Omental fat pad (tissue), 4 donors: ENCODE measurements around the gene ARHGAP45. TPM values are rescaled to one million over a fixed set of nuclear protein-coding genes. Genes with fewer than 3 reads are reported as not detected.
"Not testable (repeated sequence)": the region's sequence is repeated elsewhere in the genome, so short reads cannot be mapped to it uniquely, and the experiment has no call there.

Experiments used
- ATAC-seq: fragments of 150-250 bp; one replicate; pipeline ENCODE4 v1.9.1; 2016; ENCODE audit warnings: mild to moderate bottlenecking, moderate library complexity; ENCODE audit not compliant: low FRiP score
- DNase-seq: peaks from one replicate; pipeline ENCODE4 v3.0.0-alpha.2; 2019; ENCODE audit warnings: low spot score
- total RNA-seq, 4 donors: library from RNA; depleted of rRNA; stranded (reverse); fragments of >200 nt; gene quantifications; one replicate each; pipeline ENCODE4 v1.1.0, GENCODE V29; 2016
- TF ChIP-seq, protein P1 (sequence below), 3 donors: fragments of 450-650 bp; IDR thresholded peaks; one replicate each; pipeline ENCODE4 v1.5.1; 2016 to 2017; ENCODE audit warnings: antibody characterized with exemption in 3 of 3, mild to moderate bottlenecking in 3 of 3, moderate library complexity in 2 of 3

The ARHGAP45 gene
- total RNA-seq, 4 donors from 2014 or later: 21.4 to 97.6 (median 36.3) TPM

DNA sequence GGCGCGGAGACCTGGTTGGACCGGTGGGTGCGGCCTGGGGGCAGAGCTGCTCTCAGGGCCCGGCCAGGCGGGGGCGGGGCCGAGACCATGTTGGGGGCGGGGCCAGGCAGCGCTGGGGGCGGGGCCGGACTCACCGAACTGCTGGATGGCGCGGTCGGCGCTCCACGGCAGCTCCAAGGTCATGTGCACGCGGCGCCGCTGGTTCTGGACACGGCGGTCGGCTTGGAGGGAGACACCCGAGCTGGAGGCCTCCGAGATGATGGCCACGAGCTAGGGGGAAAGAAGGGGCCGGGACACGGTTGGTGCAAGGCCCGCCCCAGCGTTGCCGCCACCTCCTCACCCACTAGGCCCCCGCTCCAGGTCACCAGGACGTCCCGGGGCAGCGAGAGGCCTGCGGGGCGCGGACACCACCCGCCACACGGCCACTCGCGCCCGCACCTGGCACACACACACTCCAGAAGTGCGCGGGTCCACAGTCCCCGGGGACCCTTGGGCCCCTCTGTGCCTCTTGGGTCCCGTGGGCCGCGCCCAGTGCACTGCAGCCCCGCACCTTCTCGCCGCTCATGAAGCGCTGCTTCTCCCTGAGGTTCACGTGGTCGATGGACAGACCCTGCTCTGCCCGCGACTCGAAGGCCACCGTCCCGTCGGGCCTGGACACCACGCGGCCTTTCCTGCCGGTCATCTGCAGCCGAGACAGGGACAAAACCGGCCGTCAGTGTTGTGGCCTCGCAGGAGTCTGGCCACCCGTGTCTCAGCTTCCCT is 45.5 kb downstream of the ARHGAP45 start:
- TF ChIP-seq, protein P1, sequence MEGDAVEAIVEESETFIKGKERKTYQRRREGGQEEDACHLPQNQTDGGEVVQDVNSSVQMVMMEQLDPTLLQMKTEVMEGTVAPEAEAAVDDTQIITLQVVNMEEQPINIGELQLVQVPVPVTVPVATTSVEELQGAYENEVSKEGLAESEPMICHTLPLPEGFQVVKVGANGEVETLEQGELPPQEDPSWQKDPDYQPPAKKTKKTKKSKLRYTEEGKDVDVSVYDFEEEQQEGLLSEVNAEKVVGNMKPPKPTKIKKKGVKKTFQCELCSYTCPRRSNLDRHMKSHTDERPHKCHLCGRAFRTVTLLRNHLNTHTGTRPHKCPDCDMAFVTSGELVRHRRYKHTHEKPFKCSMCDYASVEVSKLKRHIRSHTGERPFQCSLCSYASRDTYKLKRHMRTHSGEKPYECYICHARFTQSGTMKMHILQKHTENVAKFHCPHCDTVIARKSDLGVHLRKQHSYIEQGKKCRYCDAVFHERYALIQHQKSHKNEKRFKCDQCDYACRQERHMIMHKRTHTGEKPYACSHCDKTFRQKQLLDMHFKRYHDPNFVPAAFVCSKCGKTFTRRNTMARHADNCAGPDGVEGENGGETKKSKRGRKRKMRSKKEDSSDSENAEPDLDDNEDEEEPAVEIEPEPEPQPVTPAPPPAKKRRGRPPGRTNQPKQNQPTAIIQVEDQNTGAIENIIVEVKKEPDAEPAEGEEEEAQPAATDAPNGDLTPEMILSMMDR (IDR thresholded peaks at IDR 0.05): no peak
- ATAC-seq (no peak), DNase-seq (no peak)

DNA sequence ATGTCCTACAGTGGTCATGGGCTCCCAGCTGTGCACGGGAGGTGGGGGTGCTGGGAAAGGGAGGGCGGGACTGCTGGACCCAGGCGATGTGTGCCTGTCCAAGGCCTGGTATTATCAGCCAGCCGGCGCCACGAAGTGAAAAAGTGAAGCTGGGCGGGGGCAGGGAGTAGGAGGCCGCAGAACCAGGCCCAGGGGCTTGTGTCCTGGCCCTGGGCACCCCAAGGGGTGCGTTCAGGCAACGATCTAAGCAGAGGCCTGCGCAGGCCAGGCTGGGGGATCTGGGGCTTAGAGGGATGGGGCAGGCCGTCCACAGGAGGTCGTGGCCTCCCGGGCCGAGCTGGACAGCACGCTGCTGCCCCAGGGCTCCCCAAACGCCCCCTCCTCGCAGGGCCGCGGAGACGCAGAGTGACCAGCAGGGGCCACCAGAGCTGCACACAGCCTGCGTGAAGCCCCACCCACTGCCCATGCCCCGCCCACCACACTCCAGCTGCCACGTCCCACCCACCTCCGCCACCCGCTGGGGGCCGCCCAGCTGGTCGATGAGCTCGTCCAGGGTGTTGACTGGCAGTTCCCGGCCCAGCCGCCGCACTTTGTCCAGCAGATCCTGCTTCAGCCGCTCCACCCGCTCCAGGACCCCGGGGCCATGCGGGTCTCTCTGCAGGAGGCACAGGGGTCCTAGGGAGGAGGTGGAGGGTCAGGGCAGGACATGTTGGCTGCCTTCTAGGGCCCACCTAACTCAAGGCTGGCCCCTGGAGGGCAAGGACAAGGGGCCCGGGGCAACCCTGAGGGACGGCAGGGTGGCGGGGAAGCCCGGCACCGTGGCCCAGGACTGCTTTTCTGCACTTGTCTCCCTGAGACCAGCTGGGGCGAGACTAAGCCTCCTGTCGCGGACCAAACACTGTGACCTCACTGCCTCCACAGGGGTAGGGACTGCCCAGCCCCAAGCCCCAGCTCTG is 46.3 kb downstream of the ARHGAP45 start:
- DNase-seq (peak; percentile 87), ATAC-seq (peak; percentile 57)
- TF ChIP-seq, protein P1 (IDR thresholded peaks at IDR 0.05): peak in 1 of 3 donors; percentile 62

DNA sequence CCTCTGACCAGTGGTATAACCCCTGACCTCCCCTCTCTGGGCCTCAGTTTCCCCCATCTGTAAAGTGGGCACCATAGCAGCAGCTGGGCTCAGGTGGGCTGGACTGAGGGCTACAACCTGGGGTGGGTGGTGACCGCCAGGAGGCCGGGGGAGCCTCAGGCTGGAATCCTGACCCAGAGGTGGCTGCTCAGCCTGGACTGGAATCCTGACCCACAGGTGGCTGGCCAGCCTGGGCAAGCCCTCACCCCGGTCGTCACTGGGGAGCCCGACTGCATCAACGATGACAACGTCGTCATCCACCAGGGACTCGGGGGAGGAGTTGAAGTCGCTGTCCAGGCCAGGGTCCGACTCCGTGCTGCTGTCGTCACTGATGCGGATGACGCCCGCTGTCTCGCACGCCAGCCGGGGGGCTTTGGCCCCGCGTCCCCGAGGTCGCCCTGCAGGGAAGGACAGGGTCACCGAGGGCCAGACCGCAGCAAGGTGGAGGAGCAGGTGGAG is 47.1 kb downstream of the ARHGAP45 start:
- no peak for DNase-seq
- TF ChIP-seq, protein P1 (IDR thresholded peaks at IDR 0.05): no peak
- no peak for ATAC-seq

DNA sequence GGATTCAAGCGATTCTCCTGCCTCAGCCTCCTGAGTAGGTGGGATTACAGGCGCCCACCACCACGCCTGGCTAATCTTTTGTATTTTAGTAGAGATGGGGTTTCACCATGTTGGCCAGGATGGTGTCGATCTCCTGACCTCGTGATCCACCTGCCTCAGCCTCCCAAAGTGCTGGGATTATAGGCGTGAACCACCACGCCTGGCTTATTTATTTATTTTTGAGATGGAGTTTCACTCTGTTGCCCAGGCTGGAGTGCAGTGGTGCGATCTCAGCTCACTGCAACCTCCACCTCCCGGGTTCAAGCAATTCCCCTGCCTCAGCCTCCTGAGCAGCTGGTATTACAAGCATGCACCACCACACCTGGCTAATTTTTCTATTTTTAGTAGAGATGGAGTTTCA is 47.8 kb downstream of the ARHGAP45 start:
- ATAC-seq, DNase-seq: not testable (repeated sequence)

DNA sequence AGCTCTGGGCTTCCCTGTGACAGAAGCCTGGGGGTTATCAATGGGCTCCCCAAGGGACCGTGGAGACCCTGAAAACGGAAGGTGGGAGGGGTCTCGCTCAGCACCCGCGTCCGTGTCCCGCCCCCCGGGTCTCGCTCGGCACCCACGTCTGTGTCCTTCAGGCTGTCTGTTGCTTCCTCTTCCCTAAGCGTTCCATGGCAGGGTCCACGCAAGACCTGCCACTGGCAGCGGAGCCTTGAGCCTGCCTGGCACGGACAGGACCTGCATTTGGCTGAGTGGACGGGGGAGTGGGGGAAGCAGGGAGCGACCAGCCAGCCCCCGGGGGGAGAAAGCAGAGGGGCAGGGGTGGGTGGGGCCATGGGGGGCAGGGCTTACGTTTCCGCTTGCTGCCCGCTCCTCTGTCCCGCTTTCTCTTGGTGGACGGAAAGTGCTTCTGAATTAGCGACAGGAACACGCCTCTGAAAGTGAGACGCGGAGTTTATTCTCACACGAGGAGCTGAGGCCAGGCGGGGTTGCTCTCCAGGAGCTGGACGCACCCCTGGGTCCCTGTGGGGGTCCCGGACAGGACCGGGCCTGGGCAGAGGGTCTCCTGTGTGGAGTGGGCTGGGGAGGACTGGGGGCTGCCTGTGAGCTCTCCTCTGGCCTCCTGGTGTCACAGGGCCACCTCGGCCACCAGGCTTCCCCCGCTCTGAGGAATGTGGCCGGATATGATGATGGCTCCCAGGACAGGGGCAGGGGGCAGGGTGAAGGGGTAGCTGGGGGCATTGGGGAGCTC is 48.9 kb downstream of the ARHGAP45 start:
- DNase-seq (no peak), ATAC-seq (no peak)
- TF ChIP-seq, protein P1 (IDR thresholded peaks at IDR 0.05): no peak

DNA sequence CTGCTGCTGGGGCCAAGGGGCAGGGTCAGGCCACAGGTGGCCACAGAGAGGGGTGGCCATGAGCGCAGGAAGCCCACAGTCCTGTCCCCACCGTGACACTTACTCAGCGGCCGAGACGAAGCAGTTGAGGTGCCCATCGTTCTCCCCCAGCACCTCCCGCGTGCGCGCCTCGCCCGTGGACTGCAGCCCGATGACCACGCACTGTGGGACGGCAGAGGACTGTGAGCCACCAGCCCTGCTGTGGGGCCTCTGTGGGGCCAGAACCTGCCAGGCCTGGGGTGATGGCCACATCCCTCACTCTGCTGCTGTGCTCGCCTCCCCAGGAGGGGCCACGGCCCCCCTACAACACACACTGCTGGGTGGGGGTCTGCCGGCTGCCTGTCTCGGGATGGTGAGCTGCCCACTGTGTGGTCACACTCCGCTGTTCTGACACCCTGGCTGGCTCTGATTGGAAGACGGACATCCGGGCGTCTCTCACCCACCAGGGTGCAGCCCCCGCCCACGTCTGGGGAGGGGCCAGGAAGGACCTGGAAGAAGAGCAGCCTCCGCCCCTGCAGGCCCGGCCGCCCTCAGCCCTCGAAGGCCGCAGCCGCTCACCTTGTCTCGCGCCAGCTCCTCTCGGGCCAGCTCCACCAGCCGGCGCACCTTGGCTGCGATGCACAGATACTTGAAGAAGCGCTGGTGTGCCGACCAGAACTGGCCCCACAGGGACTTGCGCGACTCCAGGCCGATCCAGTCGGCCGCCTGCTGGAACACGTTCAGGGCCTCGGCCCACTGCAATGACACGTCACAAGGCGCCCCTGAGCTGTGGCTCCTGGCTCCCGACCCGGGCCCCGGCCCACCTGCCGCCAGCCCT is 50.0 kb downstream of the ARHGAP45 start:
- no peak for ATAC-seq
- no peak for DNase-seq
- TF ChIP-seq, protein P1 (IDR thresholded peaks at IDR 0.05): no peak
